ENCODE measurements around the gene PLCB1. TPM values are rescaled to one million over a fixed set of nuclear protein-coding genes. Genes with fewer than 3 reads are reported as not detected.
"Not testable (repeated sequence)": the region's sequence is repeated elsewhere in the genome, so short reads cannot be mapped to it uniquely, and the experiment has no call there.

Gene PLCB1
- total RNA-seq, 3 donors from 2014 or later = 12.2 to 106 (median 30.5) TPM

GRCh38 chr20:8851446-8851845 is 719.4 kb downstream of the PLCB1 start:
- no peaks in the 10 kb centered on the region for H3K36me3 ChIP-seq
- no peaks in the 10 kb centered on the region for H3K27me3 ChIP-seq
- no peaks in the 10 kb centered on the region for H3K9me3 ChIP-seq
- TF ChIP-seq CTCF (IDR thresholded peaks at IDR 0.05) (no peak), POLR2A (IDR thresholded peaks at IDR 0.05) (no peak), POLR2AphosphoS5 (IDR thresholded peaks at IDR 0.05) (no peak)
- intact Hi-C loops (cut with DNase I; ENCODE audit: low total_unique reads) = no loop called here
- H3K27ac ChIP-seq = no peak overlapping the region
- no peak overlapping the region for H3K4me3 ChIP-seq
- DNase-seq (ENCODE audit: low spot score in 2 of 2) = no peak
- no peaks in the 10 kb centered on the region for H3K4me1 ChIP-seq

GRCh38 chr20:8851919-8852318 is 719.9 kb downstream of the PLCB1 start:
- DNase-seq (ENCODE audit: low spot score in 2 of 2); intact Hi-C loops (cut with DNase I; ENCODE audit: low total_unique reads): not testable (repeated sequence)

GRCh38 chr20:8853211-8853610 is 721.1 kb downstream of the PLCB1 start:
- H3K4me3 ChIP-seq; H3K9me3 ChIP-seq; H3K36me3 ChIP-seq; H3K27me3 ChIP-seq; H3K27ac ChIP-seq; intact Hi-C loops (cut with DNase I; ENCODE audit: low total_unique reads); H3K4me1 ChIP-seq; DNase-seq (ENCODE audit: low spot score in 2 of 2): not testable (repeated sequence)

More at GRCh38 chr20:8851919-8852318, 719.9 kb downstream of the PLCB1 start:
- H3K27ac ChIP-seq, H3K36me3 ChIP-seq, H3K4me3 ChIP-seq, H3K9me3 ChIP-seq, H3K4me1 ChIP-seq, H3K27me3 ChIP-seq: not testable (repeated sequence)

- intact Hi-C loops (cut with DNase I; ENCODE audit: low total_unique reads) = no loop called here
- H3K4me3 ChIP-seq = no peak overlapping the region
- H3K4me1 ChIP-seq = no peaks in the 10 kb centered on the region
- peak overlapping the region in 1 of 2 donors; percentile 26 for H3K27ac ChIP-seq
- TF ChIP-seq POLR2A (IDR thresholded peaks at IDR 0.05) (no peak), POLR2AphosphoS5 (IDR thresholded peaks at IDR 0.05) (peak in 1 of 3 donors; percentile 63), CTCF (IDR thresholded peaks at IDR 0.05) (peak; percentile 87 to 95 (median 90))
- H3K27me3 ChIP-seq = no peaks in the 10 kb centered on the region
- no peak for DNase-seq (ENCODE audit: low spot score in 2 of 2)
- H3K36me3 ChIP-seq = no peaks in the 10 kb centered on the region
- H3K9me3 ChIP-seq = no peaks in the 10 kb centered on the region
Measured at GRCh38 chr20:8853805-8854338, 721.8 kb downstream of the PLCB1 start.

- intact Hi-C loops (cut with DNase I; ENCODE audit: low total_unique reads) = no loop called here
- Histone ChIP-seq H3K27ac (peak overlapping the region in 1 of 2 donors; percentile 26), H3K27me3 (no peaks in the 10 kb centered on the region), H3K9me3 (no peaks in the 10 kb centered on the region), H3K36me3 (no peaks in the 10 kb centered on the region), H3K4me3 (no peak overlapping the region), H3K4me1 (no peaks in the 10 kb centered on the region)
- no peak for TF ChIP-seq CTCF (IDR thresholded peaks at IDR 0.05)
- TF ChIP-seq POLR2AphosphoS5 (IDR thresholded peaks at IDR 0.05) = no peak
- no peak for TF ChIP-seq POLR2A (IDR thresholded peaks at IDR 0.05)
- no peak for DNase-seq (ENCODE audit: low spot score in 2 of 2)
Measured at GRCh38 chr20:8854571-8854970, 722.5 kb downstream of the PLCB1 start.

- no peaks in the 10 kb centered on the region for H3K9me3 ChIP-seq
- no peak overlapping the region for H3K4me3 ChIP-seq
- peak overlapping the region; percentile 35 to 46 for H3K27ac ChIP-seq
- no peaks in the 10 kb centered on the region for H3K36me3 ChIP-seq
- DNase-seq (ENCODE audit: low spot score in 2 of 2) = no peak
- no peak for TF ChIP-seq POLR2A (IDR thresholded peaks at IDR 0.05)
- TF ChIP-seq POLR2AphosphoS5 (IDR thresholded peaks at IDR 0.05) = peak in 1 of 3 donors; percentile 56
- H3K27me3 ChIP-seq = no peaks in the 10 kb centered on the region
- intact Hi-C loops (cut with DNase I; ENCODE audit: low total_unique reads) = no loop called here
- H3K4me1 ChIP-seq = no peaks in the 10 kb centered on the region
Measured at GRCh38 chr20:8855315-8855714, 723.2 kb downstream of the PLCB1 start.

GRCh38 chr20:8856668-8857067 is 724.6 kb downstream of the PLCB1 start:
- H3K9me3 ChIP-seq = no peaks in the 10 kb centered on the region
- no peaks in the 10 kb centered on the region for H3K27me3 ChIP-seq
- intact Hi-C loops (cut with DNase I; ENCODE audit: low total_unique reads) = no loop called here
- H3K36me3 ChIP-seq = no peaks in the 10 kb centered on the region
- TF ChIP-seq POLR2AphosphoS5 (IDR thresholded peaks at IDR 0.05) (no peak), CTCF (IDR thresholded peaks at IDR 0.05) (no peak), POLR2A (IDR thresholded peaks at IDR 0.05) (no peak)
- no peak overlapping the region for H3K4me3 ChIP-seq
- no peak overlapping the region for H3K27ac ChIP-seq
- H3K4me1 ChIP-seq = no peaks in the 10 kb centered on the region
- no peak for DNase-seq (ENCODE audit: low spot score in 2 of 2)

Data from breast epithelium (tissue), 4 donors.